ENCODE measurements around the gene C17orf58. TPM values are rescaled to one million over a fixed set of nuclear protein-coding genes. Genes with fewer than 3 reads are reported as not detected.

C17orf58 gene
- total RNA-seq, 1 experiment from 2014 or later, result 15.6 TPM

DNA sequence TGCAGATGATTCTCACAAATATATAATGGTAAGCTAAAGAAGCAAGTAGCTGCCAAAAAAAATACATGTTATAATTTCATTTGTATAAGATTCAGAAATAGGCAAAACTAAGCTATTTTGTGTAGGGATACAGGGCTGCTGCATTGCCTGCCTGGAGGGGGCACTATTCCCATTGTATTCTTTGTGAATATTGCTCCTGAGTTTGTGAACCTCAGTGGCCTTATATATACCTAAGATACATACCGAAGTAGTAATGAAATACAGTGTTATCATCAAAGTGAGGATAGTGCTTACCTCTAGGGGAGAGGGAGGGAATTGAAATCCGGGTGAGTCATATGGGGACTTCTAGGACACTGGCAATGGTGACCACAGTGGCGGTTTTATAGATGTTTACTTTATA lies 53.5 kb downstream of the C17orf58 start:
- H3K9me3 ChIP-seq (ENCODE audit: control insufficient read depth, insufficient read depth, low read depth, low read length), result no peaks in the 10 kb centered on the region
- intact Hi-C loops (cut with micrococcal nuclease; ENCODE audit: unreplicated experiment) (no loop called here), in situ Hi-C loops (cut with HindIII; ENCODE audit: low pct_unique_long_range_greater_than_20kb, low sequenced_read_pairs) (no loop called here)
- ChIA-PET CTCF (no interaction called here), POLR2A (no interaction called here)
- no peak for DNase-seq (ENCODE audit: low read depth, low spot score)
- no peaks in the 10 kb centered on the region for H3K27me3 ChIP-seq (ENCODE audit: control insufficient read depth, insufficient read depth, low read length)
- TF ChIP-seq, protein P1, sequence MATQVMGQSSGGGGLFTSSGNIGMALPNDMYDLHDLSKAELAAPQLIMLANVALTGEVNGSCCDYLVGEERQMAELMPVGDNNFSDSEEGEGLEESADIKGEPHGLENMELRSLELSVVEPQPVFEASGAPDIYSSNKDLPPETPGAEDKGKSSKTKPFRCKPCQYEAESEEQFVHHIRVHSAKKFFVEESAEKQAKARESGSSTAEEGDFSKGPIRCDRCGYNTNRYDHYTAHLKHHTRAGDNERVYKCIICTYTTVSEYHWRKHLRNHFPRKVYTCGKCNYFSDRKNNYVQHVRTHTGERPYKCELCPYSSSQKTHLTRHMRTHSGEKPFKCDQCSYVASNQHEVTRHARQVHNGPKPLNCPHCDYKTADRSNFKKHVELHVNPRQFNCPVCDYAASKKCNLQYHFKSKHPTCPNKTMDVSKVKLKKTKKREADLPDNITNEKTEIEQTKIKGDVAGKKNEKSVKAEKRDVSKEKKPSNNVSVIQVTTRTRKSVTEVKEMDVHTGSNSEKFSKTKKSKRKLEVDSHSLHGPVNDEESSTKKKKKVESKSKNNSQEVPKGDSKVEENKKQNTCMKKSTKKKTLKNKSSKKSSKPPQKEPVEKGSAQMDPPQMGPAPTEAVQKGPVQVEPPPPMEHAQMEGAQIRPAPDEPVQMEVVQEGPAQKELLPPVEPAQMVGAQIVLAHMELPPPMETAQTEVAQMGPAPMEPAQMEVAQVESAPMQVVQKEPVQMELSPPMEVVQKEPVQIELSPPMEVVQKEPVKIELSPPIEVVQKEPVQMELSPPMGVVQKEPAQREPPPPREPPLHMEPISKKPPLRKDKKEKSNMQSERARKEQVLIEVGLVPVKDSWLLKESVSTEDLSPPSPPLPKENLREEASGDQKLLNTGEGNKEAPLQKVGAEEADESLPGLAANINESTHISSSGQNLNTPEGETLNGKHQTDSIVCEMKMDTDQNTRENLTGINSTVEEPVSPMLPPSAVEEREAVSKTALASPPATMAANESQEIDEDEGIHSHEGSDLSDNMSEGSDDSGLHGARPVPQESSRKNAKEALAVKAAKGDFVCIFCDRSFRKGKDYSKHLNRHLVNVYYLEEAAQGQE (IDR thresholded peaks at IDR 0.05; ENCODE audit: insufficient read depth in 1 of 2, low read depth in 2 of 2, low read length in 1 of 2), result no peak
- TF ChIP-seq TCF7L2 (IDR thresholded peaks at IDR 0.05; ENCODE audit: low read depth, low read length), result no peak
- TF ChIP-seq, protein P2, sequence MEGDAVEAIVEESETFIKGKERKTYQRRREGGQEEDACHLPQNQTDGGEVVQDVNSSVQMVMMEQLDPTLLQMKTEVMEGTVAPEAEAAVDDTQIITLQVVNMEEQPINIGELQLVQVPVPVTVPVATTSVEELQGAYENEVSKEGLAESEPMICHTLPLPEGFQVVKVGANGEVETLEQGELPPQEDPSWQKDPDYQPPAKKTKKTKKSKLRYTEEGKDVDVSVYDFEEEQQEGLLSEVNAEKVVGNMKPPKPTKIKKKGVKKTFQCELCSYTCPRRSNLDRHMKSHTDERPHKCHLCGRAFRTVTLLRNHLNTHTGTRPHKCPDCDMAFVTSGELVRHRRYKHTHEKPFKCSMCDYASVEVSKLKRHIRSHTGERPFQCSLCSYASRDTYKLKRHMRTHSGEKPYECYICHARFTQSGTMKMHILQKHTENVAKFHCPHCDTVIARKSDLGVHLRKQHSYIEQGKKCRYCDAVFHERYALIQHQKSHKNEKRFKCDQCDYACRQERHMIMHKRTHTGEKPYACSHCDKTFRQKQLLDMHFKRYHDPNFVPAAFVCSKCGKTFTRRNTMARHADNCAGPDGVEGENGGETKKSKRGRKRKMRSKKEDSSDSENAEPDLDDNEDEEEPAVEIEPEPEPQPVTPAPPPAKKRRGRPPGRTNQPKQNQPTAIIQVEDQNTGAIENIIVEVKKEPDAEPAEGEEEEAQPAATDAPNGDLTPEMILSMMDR (IDR thresholded peaks at IDR 0.05), result peak; percentile 51; the same call in 1 of the 2 replicates
- no peak overlapping the region for H3K4me3 ChIP-seq (ENCODE audit: low read depth in 2 of 2, low read length in 2 of 2)
- peaks cover 31% of the 10 kb centered on the region for H3K36me3 ChIP-seq (ENCODE audit: control insufficient read depth, insufficient read depth, low read length)
- ATAC-seq, result 0 out of 2 replicates have a peak, but pooled peaks have one; percentile 34
- no TSS peak for BruUV-seq (replicated peaks)
- H3K4me1 ChIP-seq (ENCODE audit: control insufficient read depth, insufficient read depth, low read length), result no peaks in the 10 kb centered on the region
- no peak overlapping the region for H3K27ac ChIP-seq (ENCODE audit: low read length)

Other genes with a start within 250 kb of the C17orf58 start
- 51.1 TPM for gene BPTF, start 171.0 kb downstream of the C17orf58 start, total RNA-seq (2021; ENCODE audit: unreplicated experiment)
- 177 TPM for gene KPNA2, start 39.3 kb upstream of the C17orf58 start, total RNA-seq (2021; ENCODE audit: unreplicated experiment)

Data from Panc1 (cell line).